Neuronal stem cell (in vitro differentiated cells): ENCODE results near the gene TIAM2.

ENCODE experiments used
- DNase-seq: peaks from one replicate; pipeline ENCODE4 v3.0.0-alpha.2; 2013; ENCODE audit warnings: low spot score
- H2AFZ ChIP-seq: one replicate; pipeline ENCODE4 v1.6.1; 2013; ENCODE audit warnings: mild to moderate bottlenecking, low read length, inconsistent platforms
- H2AK5ac ChIP-seq: 2 replicates; pipeline ENCODE4 v1.6.1; 2013; ENCODE audit warnings: low read depth, mild to moderate bottlenecking, inconsistent platforms, low read length, moderate library complexity, mixed read lengths
- H2BK120ac ChIP-seq: 2 replicates; pipeline ENCODE4 v1.6.1; 2013; ENCODE audit warnings: low read depth, mild to moderate bottlenecking, inconsistent platforms, low read length, moderate library complexity, mixed read lengths
- H2BK12ac ChIP-seq: one replicate; pipeline ENCODE4 v1.6.1; 2013; ENCODE audit warnings: low read length, inconsistent platforms
- H2BK15ac ChIP-seq: 2 replicates; pipeline ENCODE4 v1.6.1; 2013; ENCODE audit warnings: mild to moderate bottlenecking, low read length, inconsistent platforms, mixed read lengths
- H2BK5ac ChIP-seq: one replicate; pipeline ENCODE4 v1.6.1; 2013; ENCODE audit warnings: inconsistent platforms, mild to moderate bottlenecking, low read length, moderate library complexity
- H3K14ac ChIP-seq: one replicate; pipeline ENCODE4 v1.6.1; 2013; ENCODE audit warnings: low read length, inconsistent platforms
- H3K18ac ChIP-seq: 2 replicates; pipeline ENCODE4 v1.6.1; 2013; ENCODE audit warnings: low read length, inconsistent platforms
- H3K23ac ChIP-seq: 2 replicates; pipeline ENCODE4 v1.6.1; 2013; ENCODE audit warnings: low read depth, mild to moderate bottlenecking, mixed read lengths, low read length, inconsistent platforms; ENCODE audit not compliant: poor library complexity
- H3K27ac ChIP-seq: replicated peaks from 3 replicates; pipeline ENCODE4 v1.5.1; 2013; ENCODE audit warnings: low read length, inconsistent platforms
- H3K27me3 ChIP-seq, 3 experiments: 2 replicates each; pipeline ENCODE4 v1.6.1; 2013; ENCODE audit warnings: low read length in 3 of 3, mild to moderate bottlenecking in 2 of 3, inconsistent platforms in 1 of 3, low read depth in 1 of 3, mixed read lengths in 1 of 3, moderate library complexity in 1 of 3; ENCODE audit not compliant: control insufficient read depth in 3 of 3, insufficient read depth in 3 of 3
- H3K36me3 ChIP-seq, 2 donors: replicated peaks in 1 of 2; 2 replicates each; pipeline ENCODE4 v1.6.1; 2013; ENCODE audit warnings: low read length in 2 of 2; ENCODE audit not compliant: control insufficient read depth in 2 of 2, insufficient read depth in 2 of 2
- H3K4ac ChIP-seq: 2 replicates; pipeline ENCODE4 v1.6.1; 2013; ENCODE audit warnings: inconsistent platforms, mild to moderate bottlenecking, low read length, moderate library complexity
- H3K4me1 ChIP-seq, 2 donors: 1 replicate in 1 of 2; 2 replicates in 1 of 2; pipeline ENCODE4 v1.6.1; 2013; ENCODE audit warnings: low read length in 2 of 2, low read depth in 1 of 2; ENCODE audit not compliant: control insufficient read depth in 2 of 2, insufficient read depth in 1 of 2
- H3K4me2 ChIP-seq: one replicate; pipeline ENCODE4 v1.6.1; 2013; ENCODE audit warnings: mild to moderate bottlenecking, low read length, inconsistent platforms; ENCODE audit not compliant: insufficient read depth, poor library complexity, severe bottlenecking
- H3K4me3 ChIP-seq, 2 donors: 2 replicates each; pipeline ENCODE4 v1.5.1; 2013; ENCODE audit warnings: low read length in 2 of 2, mild to moderate bottlenecking in 2 of 2, inconsistent platforms in 1 of 2, moderate library complexity in 1 of 2
- H3K79me1 ChIP-seq: one replicate; pipeline ENCODE4 v1.6.1; 2013; ENCODE audit warnings: low read depth, mild to moderate bottlenecking, inconsistent platforms, low read length, moderate library complexity
- H3K9ac ChIP-seq: one replicate; pipeline ENCODE4 v1.6.1; 2013; ENCODE audit warnings: mild to moderate bottlenecking, low read depth, low read length, inconsistent platforms; ENCODE audit not compliant: poor library complexity
- H3K9me3 ChIP-seq, 2 donors: replicated peaks in 1 of 2; 2 replicates each; pipeline versions ENCODE3 to v1.6.1; 2013; ENCODE audit warnings: low read length in 2 of 2, mild to moderate bottlenecking in 2 of 2, inconsistent platforms in 1 of 2, low read depth in 1 of 2, mixed read lengths in 1 of 2, moderate library complexity in 1 of 2; ENCODE audit not compliant: control insufficient read depth in 2 of 2, insufficient read depth in 1 of 2
- H4K8ac ChIP-seq: one replicate; pipeline ENCODE4 v1.6.1; 2013; ENCODE audit warnings: low read depth, mild to moderate bottlenecking, inconsistent platforms, low read length, moderate library complexity
- H4K91ac ChIP-seq: one replicate; pipeline ENCODE4 v1.6.1; 2013; ENCODE audit warnings: low read length, low read depth, mild to moderate bottlenecking, inconsistent platforms; ENCODE audit not compliant: poor library complexity
- WGBS, 2 donors: extraction: QIAGEN DNeasy Blood & Tissue Kit; methylation state at CpG; one replicate each; pipeline ENCODE4 v1.1.7; 2013; ENCODE audit warnings: missing lambda C conversion rate in 2 of 2, mixed read lengths in 1 of 2; ENCODE audit not compliant: insufficient read length in 2 of 2, insufficient replicate concordance in 1 of 2; ENCODE audit errors: extremely low coverage in 2 of 2; 5-methylcytosine and 5-hydroxymethylcytosine counted together

The TIAM2 gene

GRCh38 chr6:155120034-155120433 lies 124.9 kb downstream of the TIAM2 start:
- Histone ChIP-seq H2BK120ac (no peak overlapping the region), H3K9me3 (no peaks in the 10 kb centered on the region), H4K8ac (no peak overlapping the region), H2AK5ac (no peak overlapping the region), H3K9ac (no peak overlapping the region), H3K23ac (no peak overlapping the region), H3K18ac (no peak overlapping the region), H3K4ac (no peak overlapping the region), H3K79me1 (no peaks in the 10 kb centered on the region), H3K27me3 (no peaks in the 10 kb centered on the region), H3K36me3 (peaks cover 0 to 2% of the 10 kb centered on the region in 2 donors), H3K27ac (peak overlapping the region; percentile 64), H3K4me2 (no peak overlapping the region), H3K4me1 (peaks cover 21 to 45% of the 10 kb centered on the region in 2 donors), H2BK5ac (no peak overlapping the region), H2AFZ (no peak overlapping the region), H2BK12ac (no peak overlapping the region), H3K14ac (no peak overlapping the region), H3K4me3 (no peak overlapping the region), H4K91ac (no peak overlapping the region), H2BK15ac (no peak overlapping the region)
- DNase-seq: peak; percentile 65
- WGBS, 2 donors: no CpG with 5 or more reads among the region's 6 CpGs

GRCh38 chr6:155121294-155121693 lies 126.2 kb downstream of the TIAM2 start:
- Histone ChIP-seq H3K27me3 (no peaks in the 10 kb centered on the region), H2AFZ (peak overlapping the region; percentile 64), H3K9ac (no peak overlapping the region), H2BK120ac (no peak overlapping the region), H3K36me3 (peaks cover 0 to 14% of the 10 kb centered on the region in 2 donors), H2AK5ac (no peak overlapping the region), H3K9me3 (no peaks in the 10 kb centered on the region), H3K4me3 (peak overlapping the region in 1 of 2 donors; percentile 44), H2BK5ac (no peak overlapping the region), H3K4ac (no peak overlapping the region), H3K4me2 (peak overlapping the region; percentile 11), H3K23ac (no peak overlapping the region), H4K91ac (no peak overlapping the region), H3K4me1 (peaks cover 21 to 45% of the 10 kb centered on the region in 2 donors), H3K79me1 (no peaks in the 10 kb centered on the region), H3K14ac (no peak overlapping the region), H4K8ac (no peak overlapping the region), H3K18ac (no peak overlapping the region), H2BK12ac (no peak overlapping the region), H3K27ac (no peak overlapping the region), H2BK15ac (no peak overlapping the region)
- DNase-seq: no peak
- WGBS, 2 donors: no CpG with 5 or more reads among the region's 4 CpGs

GRCh38 chr6:155121699-155122098 lies 126.6 kb downstream of the TIAM2 start:
- H2BK120ac ChIP-seq: no peak overlapping the region
- no peak overlapping the region for H3K14ac ChIP-seq
- H3K4me2 ChIP-seq: peak overlapping the region; percentile 11
- no CpG with 5 or more reads among the region's 11 CpGs for WGBS, 2 donors
- H4K8ac ChIP-seq: no peak overlapping the region
- peaks cover 20 to 42% of the 10 kb centered on the region in 2 donors for H3K4me1 ChIP-seq
- H3K23ac ChIP-seq: no peak overlapping the region
- DNase-seq: no peak
- no peak overlapping the region for H2BK12ac ChIP-seq
- no peak overlapping the region for H2AK5ac ChIP-seq
- no peak overlapping the region for H2BK15ac ChIP-seq
- H3K9ac ChIP-seq: no peak overlapping the region
- peak overlapping the region in 1 of 2 donors; percentile 44 for H3K4me3 ChIP-seq
- no peak overlapping the region for H3K4ac ChIP-seq
- peaks cover 0 to 16% of the 10 kb centered on the region in 2 donors for H3K36me3 ChIP-seq
- no peaks in the 10 kb centered on the region for H3K27me3 ChIP-seq
- H3K79me1 ChIP-seq: no peaks in the 10 kb centered on the region
- H4K91ac ChIP-seq: no peak overlapping the region
- no peaks in the 10 kb centered on the region for H3K9me3 ChIP-seq
- H2AFZ ChIP-seq: peak overlapping the region; percentile 64
- no peak overlapping the region for H3K27ac ChIP-seq
- H2BK5ac ChIP-seq: no peak overlapping the region
- peak overlapping the region; percentile 55 for H3K18ac ChIP-seq

- H3K4ac ChIP-seq: no peak overlapping the region
- no peaks in the 10 kb centered on the region for H3K27me3 ChIP-seq
- H3K9ac ChIP-seq: no peak overlapping the region
- H3K18ac ChIP-seq: no peak overlapping the region
- no peak overlapping the region for H3K27ac ChIP-seq
- no CpG with 5 or more reads among the region's 6 CpGs for WGBS, 2 donors
- H3K23ac ChIP-seq: no peak overlapping the region
- H3K4me1 ChIP-seq: peaks cover 25 to 43% of the 10 kb centered on the region in 2 donors
- H2AFZ ChIP-seq: peak overlapping the region; percentile 64
- peak overlapping the region in 1 of 2 donors; percentile 44 for H3K4me3 ChIP-seq
- no peak overlapping the region for H4K91ac ChIP-seq
- H2AK5ac ChIP-seq: no peak overlapping the region
- H4K8ac ChIP-seq: no peak overlapping the region
- no peak overlapping the region for H2BK12ac ChIP-seq
- no peak overlapping the region for H2BK15ac ChIP-seq
- no peaks in the 10 kb centered on the region for H3K79me1 ChIP-seq
- no peak for DNase-seq
- H3K4me2 ChIP-seq: no peak overlapping the region
- no peak overlapping the region for H2BK5ac ChIP-seq
- peaks cover 0 to 22% of the 10 kb centered on the region in 2 donors for H3K36me3 ChIP-seq
- no peak overlapping the region for H2BK120ac ChIP-seq
- no peaks in the 10 kb centered on the region for H3K9me3 ChIP-seq
- no peak overlapping the region for H3K14ac ChIP-seq
These were observed 127.3 kb downstream of the TIAM2 start for GRCh38 chr6:155122199-155122950.
